ENCODE results near the gene NOTUM.

DNA sequence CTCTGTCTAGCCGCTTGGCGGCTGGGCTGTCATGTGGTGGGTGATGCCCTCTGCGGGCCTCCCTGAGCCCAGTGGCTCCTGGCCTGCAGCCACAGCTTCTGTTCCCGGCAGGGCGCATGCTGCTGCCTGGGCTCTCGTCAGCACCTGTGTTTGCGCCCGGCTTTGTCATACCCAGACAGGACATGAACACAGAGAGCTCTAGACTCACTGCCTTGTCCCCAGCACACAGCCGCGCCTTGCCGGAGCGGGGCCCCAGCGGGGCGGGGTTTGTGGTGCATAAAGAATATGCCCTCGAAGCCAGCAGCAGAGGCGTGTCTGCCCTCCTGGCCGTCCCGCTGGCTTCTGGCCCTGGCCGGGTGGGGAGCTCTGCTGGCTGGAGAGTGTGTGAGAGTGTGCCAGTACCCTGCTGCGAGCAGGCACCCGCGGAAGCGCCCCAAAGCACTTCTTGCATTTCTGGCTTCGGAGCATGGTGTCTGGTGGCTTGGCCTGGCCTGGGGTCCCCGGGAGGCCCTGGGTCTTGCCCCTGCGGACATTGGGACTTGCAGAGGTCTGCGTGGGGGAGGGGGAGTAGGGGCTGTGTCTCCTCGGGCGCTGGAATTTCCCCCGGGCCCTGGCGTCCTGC is 30.8 kb upstream of the NOTUM start:
- TF ChIP-seq, protein P1, sequence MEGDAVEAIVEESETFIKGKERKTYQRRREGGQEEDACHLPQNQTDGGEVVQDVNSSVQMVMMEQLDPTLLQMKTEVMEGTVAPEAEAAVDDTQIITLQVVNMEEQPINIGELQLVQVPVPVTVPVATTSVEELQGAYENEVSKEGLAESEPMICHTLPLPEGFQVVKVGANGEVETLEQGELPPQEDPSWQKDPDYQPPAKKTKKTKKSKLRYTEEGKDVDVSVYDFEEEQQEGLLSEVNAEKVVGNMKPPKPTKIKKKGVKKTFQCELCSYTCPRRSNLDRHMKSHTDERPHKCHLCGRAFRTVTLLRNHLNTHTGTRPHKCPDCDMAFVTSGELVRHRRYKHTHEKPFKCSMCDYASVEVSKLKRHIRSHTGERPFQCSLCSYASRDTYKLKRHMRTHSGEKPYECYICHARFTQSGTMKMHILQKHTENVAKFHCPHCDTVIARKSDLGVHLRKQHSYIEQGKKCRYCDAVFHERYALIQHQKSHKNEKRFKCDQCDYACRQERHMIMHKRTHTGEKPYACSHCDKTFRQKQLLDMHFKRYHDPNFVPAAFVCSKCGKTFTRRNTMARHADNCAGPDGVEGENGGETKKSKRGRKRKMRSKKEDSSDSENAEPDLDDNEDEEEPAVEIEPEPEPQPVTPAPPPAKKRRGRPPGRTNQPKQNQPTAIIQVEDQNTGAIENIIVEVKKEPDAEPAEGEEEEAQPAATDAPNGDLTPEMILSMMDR (IDR thresholded peaks at IDR 0.05) = no peak
- no peak for TF ChIP-seq EP300 (IDR thresholded peaks at IDR 0.05)
- no peak for TF ChIP-seq POLR2A (IDR thresholded peaks at IDR 0.05; ENCODE audit: low read depth)

Measured in esophagus muscularis mucosa (tissue), 4 donors.